DND-41 (cell line): ENCODE measurements around the gene CYP27A1.

ENCODE experiments used
- ATAC-seq: fragments of 200-7000 bp; cut with Tn5 transposase; 3 replicates; pipeline ENCODE4 v1.9.1; 2021; ENCODE audit warnings: low read depth; ENCODE audit not compliant: insufficient read depth
- DNase-seq: peaks from one replicate; pipeline ENCODE4 v3.0.0-alpha.2; 2020
- H2AFZ ChIP-seq: 2 replicates; pipeline ENCODE4 v1.6.0; 2012; ENCODE audit warnings: low read depth, low read length
- H3K27ac ChIP-seq: 2 replicates; pipeline ENCODE4 v1.5.1; 2012; ENCODE audit warnings: low read length, inconsistent platforms
- H3K27me3 ChIP-seq: fragments of 200-600 bp; sonication (generic); 2 replicates; pipeline ENCODE4 v1.6.0; 2012; ENCODE audit warnings: low read length, mild to moderate bottlenecking, inconsistent platforms; ENCODE audit not compliant: insufficient read depth, poor library complexity
- H3K36me3 ChIP-seq: 2 replicates; pipeline ENCODE4 v1.5.1; 2012; ENCODE audit warnings: low read length, inconsistent platforms; ENCODE audit not compliant: insufficient read depth
- H3K4me1 ChIP-seq: 2 replicates; pipeline ENCODE4 v1.5.1; 2012; ENCODE audit warnings: mild to moderate bottlenecking, low read length; ENCODE audit not compliant: insufficient read depth
- H3K4me2 ChIP-seq: 2 replicates; pipeline ENCODE4 v1.6.0; 2012; ENCODE audit warnings: mild to moderate bottlenecking, moderate library complexity, low read length, inconsistent platforms; ENCODE audit not compliant: insufficient read depth
- H3K4me3 ChIP-seq, 2 experiments: fragments of 200-600 bp in 1 of 2; shearing (Covaris generic) in 1 of 2; 2 replicates each; pipeline ENCODE4 v1.5.1; 2012 to 2016; ENCODE audit warnings: inconsistent platforms in 2 of 2, low read length in 2 of 2, mild to moderate bottlenecking in 2 of 2, low read depth in 1 of 2, moderate library complexity in 1 of 2
- H3K79me2 ChIP-seq: 2 replicates; pipeline ENCODE4 v1.6.0; 2012; ENCODE audit warnings: low read length, inconsistent platforms; ENCODE audit not compliant: insufficient read depth
- H3K9ac ChIP-seq: 2 replicates; pipeline ENCODE4 v1.6.0; 2012; ENCODE audit warnings: low read depth, mild to moderate bottlenecking, inconsistent platforms, low read length, moderate library complexity
- H3K9me3 ChIP-seq: 2 replicates; pipeline ENCODE4 v1.5.1; 2012; ENCODE audit warnings: low read length, moderate library complexity, mild to moderate bottlenecking, inconsistent platforms; ENCODE audit not compliant: insufficient read depth, severe bottlenecking
- H4K20me1 ChIP-seq: 2 replicates; pipeline ENCODE4 v1.6.0; 2012; ENCODE audit warnings: low read length; ENCODE audit not compliant: insufficient read depth
- CTCF ChIP-seq: IDR thresholded peaks from 2 replicates; pipeline ENCODE4 v1.5.1; 2012; ENCODE audit warnings: borderline replicate concordance, low read length, moderate library complexity, mild to moderate bottlenecking; ENCODE audit not compliant: poor library complexity, severe bottlenecking; ENCODE audit errors: extremely low read depth
- EZH2 ChIP-seq: IDR thresholded peaks from 3 replicates; pipeline ENCODE4 v1.6.1; 2012; ENCODE audit warnings: borderline replicate concordance, low read depth, mild to moderate bottlenecking, moderate library complexity, low read length, inconsistent platforms; ENCODE audit not compliant: severe bottlenecking

Gene CYP27A1

GRCh38 chr2:218859556-218859987, 77.6 kb downstream of the CYP27A1 start, which contains the start of gene WNT6:
Gene WNT6, plus strand, starts transcription at chr2:218859805. Its CDS starts 233 bp downstream, at chr2:218860038.
- Histone ChIP-seq H3K4me3 (no peak within 1 kb of the TSS), H4K20me1 (0 out of 2 replicates have a peak, but pooled peaks cover 8% of the 10 kb centered on the region), H2AFZ (no peak within 1 kb of the TSS), H3K79me2 (no peaks in the 10 kb centered on the region), H3K27me3 (peaks cover 12% of the 10 kb centered on the region), H3K9me3 (no peaks in the 10 kb centered on the region), H3K9ac (no peak within 1 kb of the TSS), H3K4me1 (peaks cover 14% of the 10 kb centered on the region), H3K36me3 (no peaks in the 10 kb centered on the region), H3K4me2 (no peak within 1 kb of the TSS), H3K27ac (no peak within 1 kb of the TSS)
- TF ChIP-seq CTCF (no peak), EZH2 (no peak)
- no peak for DNase-seq
- no peak for ATAC-seq

- DNase-seq = no peak
- Histone ChIP-seq H3K27ac (no peak overlapping the region), H4K20me1 (0 out of 2 replicates have a peak, but pooled peaks cover 8% of the 10 kb centered on the region), H3K9me3 (no peaks in the 10 kb centered on the region), H3K4me3 (no peak overlapping the region), H2AFZ (no peak overlapping the region), H3K79me2 (no peaks in the 10 kb centered on the region), H3K36me3 (no peaks in the 10 kb centered on the region), H3K4me1 (peaks cover 14% of the 10 kb centered on the region), H3K4me2 (no peak overlapping the region), H3K9ac (no peak overlapping the region), H3K27me3 (peaks cover 7% of the 10 kb centered on the region)
- TF ChIP-seq EZH2 = no peak
- TF ChIP-seq CTCF = no peak
- ATAC-seq = no peak
Measured at GRCh38 chr2:218859988-218860831, 78.3 kb downstream of the CYP27A1 start.

DNA sequence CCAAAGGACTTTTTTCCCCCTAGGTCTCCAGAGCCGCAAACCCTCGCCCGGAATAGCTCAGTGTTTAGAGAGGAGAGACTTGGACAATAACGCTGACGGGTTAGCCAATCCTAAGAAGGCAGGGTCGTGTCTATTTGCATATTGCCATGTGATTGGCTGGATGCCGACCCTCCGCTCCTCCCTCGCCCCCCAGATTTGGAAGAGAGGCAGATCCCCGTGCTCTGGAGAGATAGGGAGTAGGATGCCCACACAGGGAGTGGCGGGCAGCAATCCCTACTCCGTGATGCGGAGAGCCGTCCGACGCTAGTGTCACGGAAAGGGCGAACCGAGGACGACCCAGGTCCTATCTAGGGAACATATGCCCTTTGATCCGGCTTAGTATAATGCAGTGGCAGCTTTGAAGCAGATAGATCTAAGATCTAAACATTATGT, 79.0 kb downstream of the CYP27A1 start:
- H2AFZ ChIP-seq = no peak overlapping the region
- H3K27ac ChIP-seq = no peak overlapping the region
- ATAC-seq (peak; percentile 81), DNase-seq (peak; percentile 53)
- H3K79me2 ChIP-seq = no peaks in the 10 kb centered on the region
- H3K4me3 ChIP-seq = no peak overlapping the region
- no peak overlapping the region for H3K9ac ChIP-seq
- peaks cover 8% of the 10 kb centered on the region for H3K4me1 ChIP-seq
- 0 out of 2 replicates have a peak, but pooled peaks cover 8% of the 10 kb centered on the region for H4K20me1 ChIP-seq
- H3K36me3 ChIP-seq = no peaks in the 10 kb centered on the region
- H3K4me2 ChIP-seq = no peak overlapping the region
- peaks cover 1% of the 10 kb centered on the region for H3K27me3 ChIP-seq
- no peaks in the 10 kb centered on the region for H3K9me3 ChIP-seq
- TF ChIP-seq EZH2 = no peak
- TF ChIP-seq CTCF = no peak
